HepG2 (cell line): ENCODE measurements around the gene INPP1.

ENCODE experiments used
- SUZ12 ChIP-seq: fragments of 150-350 bp; IDR thresholded peaks from 2 replicates; pipeline ENCODE4 v1.6.1; 2014; ENCODE audit warnings: low read depth, low read length
- ZNF232 ChIP-seq: sonication (generic); formaldehyde crosslinking; IDR thresholded peaks from 2 replicates; pipeline ENCODE4 v1.4.0; 2020; ENCODE audit warnings: missing genetic modification reagents, borderline replicate concordance

GRCh38 chr2:190360965-190361364 lies 17.6 kb downstream of the INPP1 start:
- TF ChIP-seq ZNF232: no peak
- no peak for TF ChIP-seq SUZ12
